GM11168 (cell line): ENCODE measurements around the gene RBMS1.

Experiments
- in situ Hi-C: fragments of 300-500 bp; cut with MboI; formaldehyde crosslinking; loops from one replicate; pipeline ENCODE4 v1.12.0; 2022; ENCODE audit warnings: low sequenced_read_pairs; ENCODE audit not compliant: unreplicated experiment

Gene RBMS1

GRCh38 chr2:160294889-160295288, 198.7 kb downstream of the RBMS1 start:
- in situ Hi-C loops: no loop called here

- in situ Hi-C loops: no loop called here
Measured at GRCh38 chr2:160294339-160294803, 199.2 kb downstream of the RBMS1 start.

GRCh38 chr2:160293391-160294091, 200.1 kb downstream of the RBMS1 start:
- in situ Hi-C loops: no loop called here

GRCh38 chr2:160292225-160292624, 201.4 kb downstream of the RBMS1 start:
- in situ Hi-C loops: no loop called here

- in situ Hi-C loops: no loop called here
Measured at GRCh38 chr2:160291382-160291781, 202.2 kb downstream of the RBMS1 start.

GRCh38 chr2:160290598-160290997, 203.0 kb downstream of the RBMS1 start:
- in situ Hi-C loops: no loop called here

- in situ Hi-C loops: no loop called here
Measured at GRCh38 chr2:160289831-160290230, 203.8 kb downstream of the RBMS1 start.

GRCh38 chr2:160289126-160289525, 204.5 kb downstream of the RBMS1 start:
- in situ Hi-C loops: no loop called here

GRCh38 chr2:160288324-160288723, 205.3 kb downstream of the RBMS1 start:
- in situ Hi-C loops: no loop called here

- in situ Hi-C loops: no loop called here
Measured at GRCh38 chr2:160287476-160287875, 206.1 kb downstream of the RBMS1 start.

GRCh38 chr2:160286551-160286950, 207.1 kb downstream of the RBMS1 start:
- in situ Hi-C loops: no loop called here

- in situ Hi-C loops: no loop called here
Measured at GRCh38 chr2:160283675-160284074, 209.9 kb downstream of the RBMS1 start.

GRCh38 chr2:160282063-160282580, 211.5 kb downstream of the RBMS1 start:
- in situ Hi-C loops: no loop called here

GRCh38 chr2:160281213-160281612, 212.4 kb downstream of the RBMS1 start:
- in situ Hi-C loops: no loop called here

- in situ Hi-C loops: no loop called here
Measured at GRCh38 chr2:160279813-160280465, 213.7 kb downstream of the RBMS1 start.

GRCh38 chr2:160278879-160279177, 214.8 kb downstream of the RBMS1 start:
- in situ Hi-C loops: no loop called here

- in situ Hi-C loops: no loop called here
Measured at GRCh38 chr2:160278101-160278878, 215.3 kb downstream of the RBMS1 start.

- in situ Hi-C loops: no loop called here
Measured at GRCh38 chr2:160277151-160277550, 216.5 kb downstream of the RBMS1 start.

- in situ Hi-C loops: no loop called here
Measured at GRCh38 chr2:160275656-160276055, 218.0 kb downstream of the RBMS1 start.

- in situ Hi-C loops: no loop called here
Measured at GRCh38 chr2:160271171-160272086, 222.2 kb downstream of the RBMS1 start.
